Vagina (tissue), 2 donors: ENCODE data around the gene CPN2. TPM values are rescaled to one million over a fixed set of nuclear protein-coding genes. Genes with fewer than 3 reads are reported as not detected.

Experiments
- DNase-seq, 2 donors: peaks; one replicate each; pipeline ENCODE4 v3.0.0-alpha.2; 2017; ENCODE audit errors: extremely low spot score in 2 of 2
- H3K27ac ChIP-seq: fragments of 200-600 bp; sonication (generic); one replicate; pipeline ENCODE4 v1.5.1; 2019
- H3K27me3 ChIP-seq: fragments of 200-600 bp; sonication (generic); one replicate; pipeline ENCODE4 v1.5.1; 2019
- H3K36me3 ChIP-seq, 2 donors: fragments of 200-600 bp; sonication (generic); one replicate each; pipeline ENCODE4 v1.5.1; 2017 to 2019
- H3K4me1 ChIP-seq: fragments of 200-600 bp; sonication (generic); one replicate; pipeline ENCODE4 v1.5.1; 2019
- H3K4me3 ChIP-seq, 2 donors: fragments of 200-600 bp; sonication (generic); 1 replicate in 1 of 2; 2 replicates in 1 of 2; pipeline ENCODE4 v1.5.1; 2016 to 2019
- H3K9me3 ChIP-seq: fragments of 200-600 bp; sonication (generic); one replicate; pipeline ENCODE4 v1.5.1; 2019
- POLR2A ChIP-seq, 2 donors: fragments of 450-650 bp; IDR thresholded peaks; one replicate each; pipeline ENCODE4 v1.6.1; 2017; ENCODE audit warnings: antibody characterized with exemption in 2 of 2, mild to moderate bottlenecking in 2 of 2, moderate library complexity in 2 of 2
- POLR2AphosphoS5 ChIP-seq, 2 donors: sonication (generic); formaldehyde crosslinking; IDR thresholded peaks; one replicate each; pipeline ENCODE4 v1.9.0; 2017; ENCODE audit warnings: antibody characterized with exemption in 2 of 2, mild to moderate bottlenecking in 2 of 2, low read depth in 1 of 2; ENCODE audit not compliant: insufficient read depth in 1 of 2
- intact Hi-C: fragments of 100-400 bp; cut with DNase I; formaldehyde crosslinking; loops from one replicate; pipeline ENCODE4 v1.15.1; 2023
- total RNA-seq: library from RNA; depleted of rRNA; stranded (reverse); fragments of >200 nt; gene quantifications from one replicate; pipeline ENCODE4 v1.2.3, GENCODE V29; 2016
- TF ChIP-seq, protein P1 (sequence below), 3 experiments: fragments of 450-650 bp in 2 of 3; fragments of 200-600 bp in 1 of 3; sonication (generic) in 1 of 3; IDR thresholded peaks; one replicate each; pipeline ENCODE4 v1.5.1; 2017 to 2019; ENCODE audit warnings: antibody characterized with exemption in 3 of 3, mild to moderate bottlenecking in 2 of 3, moderate library complexity in 2 of 3

Gene CPN2
- total RNA-seq, 1 donor from 2014 or later = not detected

DNA sequence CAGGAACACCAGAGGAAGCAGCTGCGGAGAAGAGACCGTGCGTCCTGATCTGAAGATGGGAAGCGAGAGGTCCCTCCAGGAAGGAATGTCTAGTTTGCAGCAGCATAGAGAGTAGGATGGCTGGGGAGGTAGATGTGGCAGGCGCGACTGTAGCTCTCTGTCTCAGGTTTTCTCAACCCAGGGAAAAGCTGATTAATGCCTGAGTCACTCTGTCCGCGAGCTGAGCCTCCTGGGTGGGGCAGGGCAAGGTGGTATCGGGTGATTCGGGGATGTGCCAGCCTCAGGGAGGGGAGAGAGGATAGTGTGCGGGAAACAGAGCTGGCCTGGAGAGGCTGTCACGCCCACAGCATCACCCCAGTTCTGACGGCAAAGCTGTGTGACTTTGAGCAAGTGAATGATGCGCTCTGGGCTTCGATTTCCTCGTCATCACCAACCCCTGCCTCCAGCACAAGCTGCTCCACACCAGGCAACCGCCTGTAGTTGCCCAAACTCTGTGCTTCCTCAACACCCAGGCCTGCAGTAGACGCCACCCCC is 28.4 kb downstream of the CPN2 start:
- no peak for DNase-seq

DNA sequence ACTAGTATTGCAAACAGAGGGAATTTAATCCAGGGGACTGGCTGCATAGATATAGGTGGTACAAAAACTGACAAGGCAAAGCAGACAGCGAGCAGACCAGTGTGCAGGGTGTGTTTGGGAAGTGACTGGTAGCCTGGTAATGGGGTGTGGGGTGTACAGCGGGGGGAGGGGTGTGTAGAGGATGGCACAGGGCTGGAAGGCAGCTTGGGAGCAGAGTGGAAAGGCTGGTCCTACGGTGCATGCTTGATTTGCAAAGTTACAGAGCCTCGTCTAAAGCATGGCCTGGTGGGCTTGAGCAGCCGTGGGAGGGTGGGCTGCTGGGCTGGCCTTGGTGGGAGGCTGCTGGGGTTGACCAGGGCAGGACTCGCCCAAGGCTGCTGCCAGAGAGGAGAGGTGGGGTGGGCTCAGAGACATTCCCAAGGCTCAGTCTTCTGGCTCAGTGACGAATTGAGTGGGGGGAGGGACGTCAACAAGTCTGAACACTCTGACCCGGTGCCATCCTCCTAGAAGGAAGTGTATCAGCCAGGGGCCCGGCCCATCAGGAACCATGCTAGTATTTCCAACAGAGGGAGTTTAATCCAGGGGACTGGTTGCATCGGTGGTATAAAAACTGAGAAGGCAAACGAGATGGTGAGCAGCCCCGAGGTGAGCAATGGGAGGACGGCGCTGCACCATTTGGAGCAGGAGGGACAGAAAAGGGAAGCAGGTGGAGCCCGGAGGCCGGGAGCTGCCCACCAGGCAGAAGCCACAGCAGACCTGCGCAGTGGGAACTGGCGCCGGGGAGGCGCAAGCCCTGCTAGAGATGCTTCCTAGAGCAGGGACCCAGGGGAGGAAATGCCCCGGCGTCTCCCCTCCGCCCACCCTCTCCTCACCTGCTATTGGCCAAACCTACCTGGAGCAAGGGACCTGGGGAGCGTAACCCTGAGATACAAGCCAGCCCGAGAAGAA is 29.2 kb downstream of the CPN2 start:
- TF ChIP-seq, protein P1, sequence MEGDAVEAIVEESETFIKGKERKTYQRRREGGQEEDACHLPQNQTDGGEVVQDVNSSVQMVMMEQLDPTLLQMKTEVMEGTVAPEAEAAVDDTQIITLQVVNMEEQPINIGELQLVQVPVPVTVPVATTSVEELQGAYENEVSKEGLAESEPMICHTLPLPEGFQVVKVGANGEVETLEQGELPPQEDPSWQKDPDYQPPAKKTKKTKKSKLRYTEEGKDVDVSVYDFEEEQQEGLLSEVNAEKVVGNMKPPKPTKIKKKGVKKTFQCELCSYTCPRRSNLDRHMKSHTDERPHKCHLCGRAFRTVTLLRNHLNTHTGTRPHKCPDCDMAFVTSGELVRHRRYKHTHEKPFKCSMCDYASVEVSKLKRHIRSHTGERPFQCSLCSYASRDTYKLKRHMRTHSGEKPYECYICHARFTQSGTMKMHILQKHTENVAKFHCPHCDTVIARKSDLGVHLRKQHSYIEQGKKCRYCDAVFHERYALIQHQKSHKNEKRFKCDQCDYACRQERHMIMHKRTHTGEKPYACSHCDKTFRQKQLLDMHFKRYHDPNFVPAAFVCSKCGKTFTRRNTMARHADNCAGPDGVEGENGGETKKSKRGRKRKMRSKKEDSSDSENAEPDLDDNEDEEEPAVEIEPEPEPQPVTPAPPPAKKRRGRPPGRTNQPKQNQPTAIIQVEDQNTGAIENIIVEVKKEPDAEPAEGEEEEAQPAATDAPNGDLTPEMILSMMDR (IDR thresholded peaks at IDR 0.05) = no peak
- TF ChIP-seq POLR2AphosphoS5 (IDR thresholded peaks at IDR 0.05; ENCODE audit: insufficient read depth in 1 of 2, low read depth in 1 of 2) = no peak
- TF ChIP-seq POLR2A (IDR thresholded peaks at IDR 0.05) = no peak
- Histone ChIP-seq H3K4me1 (peaks cover 23% of the 10 kb centered on the region), H3K9me3 (no peaks in the 10 kb centered on the region), H3K4me3 (peak overlapping the region in 1 of 2 donors; percentile 22), H3K27me3 (no peaks in the 10 kb centered on the region), H3K36me3 (no peaks in the 10 kb centered on the region), H3K27ac (peak overlapping the region; percentile 54)
- DNase-seq = no peak
- intact Hi-C loops = loop anchor here (2.0 kb wide), 1 partner anchor 541 kb away; no protein-coding TSS in a partner anchor

More for the DNA sequence above, 28.4 kb downstream of the CPN2 start:
- H3K9me3 ChIP-seq = no peaks in the 10 kb centered on the region
- H3K4me3 ChIP-seq = peak overlapping the region in 1 of 2 donors; percentile 22
- no peaks in the 10 kb centered on the region for H3K27me3 ChIP-seq
- peak overlapping the region; percentile 54 for H3K27ac ChIP-seq
- no peaks in the 10 kb centered on the region for H3K36me3 ChIP-seq
- intact Hi-C loops = no loop called here
- H3K4me1 ChIP-seq = peaks cover 24% of the 10 kb centered on the region
- TF ChIP-seq POLR2A (IDR thresholded peaks at IDR 0.05) (no peak), POLR2AphosphoS5 (IDR thresholded peaks at IDR 0.05; ENCODE audit: insufficient read depth in 1 of 2, low read depth in 1 of 2) (peak; percentile 35 to 41)
- TF ChIP-seq, protein P1 (IDR thresholded peaks at IDR 0.05) = no peak

DNA sequence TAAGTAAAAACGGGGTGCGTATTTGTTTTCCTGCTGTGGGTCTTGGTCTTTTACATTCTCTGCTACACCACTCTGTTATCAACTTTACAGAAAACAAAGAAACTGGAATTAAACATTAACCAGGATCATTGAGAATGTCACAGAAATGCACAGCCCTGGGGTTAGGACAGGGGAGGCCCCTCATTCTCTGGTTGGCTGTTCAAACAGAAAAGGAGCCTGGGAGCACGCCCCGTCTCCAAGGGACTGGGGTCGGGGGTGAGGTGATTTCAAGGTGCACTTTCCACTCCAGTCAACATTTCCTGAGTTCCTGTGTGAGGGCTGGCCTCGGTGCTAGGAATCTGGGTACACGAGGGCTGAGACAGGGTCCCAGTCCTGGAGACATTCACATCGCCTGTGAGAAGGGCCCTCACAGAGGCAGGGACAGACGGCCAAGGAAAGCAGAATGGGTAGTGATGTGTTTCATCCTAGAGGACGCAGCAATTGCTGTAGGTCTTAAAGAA is 30.3 kb downstream of the CPN2 start:
- Histone ChIP-seq H3K27ac (no peak overlapping the region), H3K4me3 (no peak overlapping the region), H3K36me3 (no peaks in the 10 kb centered on the region), H3K9me3 (no peaks in the 10 kb centered on the region), H3K27me3 (no peaks in the 10 kb centered on the region), H3K4me1 (peaks cover 29% of the 10 kb centered on the region)
- intact Hi-C loops = loop anchor here (2.0 kb wide), 1 partner anchor 540 kb away; no protein-coding TSS in a partner anchor
- no peak for DNase-seq
- no peak for TF ChIP-seq POLR2AphosphoS5 (IDR thresholded peaks at IDR 0.05; ENCODE audit: insufficient read depth in 1 of 2, low read depth in 1 of 2)

DNA sequence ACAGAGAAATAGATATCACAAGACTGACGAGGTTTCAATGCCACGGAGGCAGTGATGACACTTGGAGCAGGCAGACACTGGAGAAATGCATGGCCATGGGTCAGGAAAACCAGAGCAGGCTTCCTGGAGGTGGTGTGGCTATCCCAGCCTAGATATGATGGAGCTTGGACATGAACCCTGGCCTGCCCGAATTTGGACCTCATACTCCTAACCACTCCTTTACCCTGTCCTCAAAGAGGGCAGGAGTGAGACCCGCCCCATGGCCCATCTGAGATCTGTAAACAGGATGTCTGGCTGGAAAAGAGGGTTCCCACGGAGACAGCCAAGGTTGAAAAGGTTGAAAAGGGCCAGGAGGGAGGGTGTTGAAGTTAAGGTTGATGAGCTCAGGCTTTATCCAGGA is 31.0 kb downstream of the CPN2 start:
- TF ChIP-seq POLR2AphosphoS5 (IDR thresholded peaks at IDR 0.05; ENCODE audit: insufficient read depth in 1 of 2, low read depth in 1 of 2) = no peak
- TF ChIP-seq, protein P1 (IDR thresholded peaks at IDR 0.05) = no peak
- no peak for TF ChIP-seq POLR2A (IDR thresholded peaks at IDR 0.05)
- Histone ChIP-seq H3K9me3 (no peaks in the 10 kb centered on the region), H3K4me3 (no peak overlapping the region), H3K27me3 (no peaks in the 10 kb centered on the region), H3K36me3 (no peaks in the 10 kb centered on the region), H3K27ac (no peak overlapping the region), H3K4me1 (peaks cover 36% of the 10 kb centered on the region)
- intact Hi-C loops = loop anchor here (2.0 kb wide), 1 partner anchor 539 kb away; no protein-coding TSS in a partner anchor
- DNase-seq = no peak

DNA sequence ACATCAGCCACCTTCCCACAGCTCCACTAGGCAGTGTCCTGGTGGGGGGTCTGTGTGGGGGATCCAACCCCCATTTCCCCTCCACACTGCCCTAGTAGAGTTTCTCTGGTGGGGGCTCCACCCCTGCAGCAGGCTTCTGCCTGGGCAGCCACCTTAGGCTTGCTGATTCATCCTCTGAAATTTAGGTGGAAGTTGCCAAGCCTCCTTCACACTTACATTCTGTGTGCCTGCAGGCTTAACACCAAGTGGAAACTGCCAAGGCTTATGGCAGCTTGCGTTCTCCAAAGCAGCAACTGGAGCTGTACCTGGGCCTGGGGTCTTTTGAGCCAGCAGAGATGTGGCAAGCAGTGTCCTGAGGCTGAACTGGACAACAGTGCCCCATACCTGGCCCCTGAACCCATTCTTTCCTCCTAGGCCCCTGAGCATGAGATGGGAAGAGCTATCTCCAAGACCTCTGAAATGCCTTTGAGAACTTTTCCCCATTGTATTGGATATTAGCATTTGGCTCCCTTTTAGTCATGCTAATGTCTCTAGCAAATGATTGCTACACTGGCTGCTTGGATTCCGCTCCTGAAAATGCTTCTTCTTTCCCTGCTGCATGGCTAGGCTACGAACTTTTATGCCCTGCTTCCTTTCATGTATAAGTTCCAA is 32.5 kb downstream of the CPN2 start:
- Histone ChIP-seq H3K27ac (no peak overlapping the region), H3K27me3 (no peaks in the 10 kb centered on the region), H3K4me1 (peaks cover 42% of the 10 kb centered on the region), H3K36me3 (no peaks in the 10 kb centered on the region), H3K4me3 (no peak overlapping the region), H3K9me3 (no peaks in the 10 kb centered on the region)
- intact Hi-C loops = loop anchor here (5.0 kb wide), 1 partner anchor 316 kb away; no protein-coding TSS in a partner anchor
- DNase-seq = no peak
- TF ChIP-seq, protein P1 (IDR thresholded peaks at IDR 0.05) = no peak
- TF ChIP-seq POLR2A (IDR thresholded peaks at IDR 0.05) = no peak
- TF ChIP-seq POLR2AphosphoS5 (IDR thresholded peaks at IDR 0.05; ENCODE audit: insufficient read depth in 1 of 2, low read depth in 1 of 2) = no peak
